HuH-7 (cell line): Measurements from ENCODE around the gene MSANTD2.

Experiments used
- DNase-seq: peaks from one replicate; pipeline ENCODE4 v3.0.0; 2011; ENCODE audit warnings: low spot score

The MSANTD2 gene

GRCh38 chr11:124800226-124800929 is at the start of gene MSANTD2:
MSANTD2 (minus strand) TSS chr11:124800406; CDS start chr11:124800380, 26 bp downstream.
- DNase-seq = peak; percentile 79

- no peak for DNase-seq
Measured at GRCh38 chr11:124846070-124846673, 46.0 kb upstream of the MSANTD2 start.

- DNase-seq = no peak
Measured at GRCh38 chr11:124844664-124845079, 44.5 kb upstream of the MSANTD2 start.

- DNase-seq = no peak
Measured at GRCh38 chr11:124843616-124843910, 43.4 kb upstream of the MSANTD2 start.

GRCh38 chr11:124842305-124842704 is 42.1 kb upstream of the MSANTD2 start:
- no peak for DNase-seq

GRCh38 chr11:124841840-124842239 is 41.6 kb upstream of the MSANTD2 start:
- no peak for DNase-seq

- DNase-seq = no peak
Measured at GRCh38 chr11:124841201-124841600, 41.0 kb upstream of the MSANTD2 start.

- no peak for DNase-seq
Measured at GRCh38 chr11:124840666-124841065, 40.5 kb upstream of the MSANTD2 start.

GRCh38 chr11:124839972-124840621 is 39.9 kb upstream of the MSANTD2 start:
- no peak for DNase-seq

GRCh38 chr11:124839128-124839971 is 39.1 kb upstream of the MSANTD2 start:
- DNase-seq = no peak

GRCh38 chr11:124838805-124839127 is 38.6 kb upstream of the MSANTD2 start:
- no peak for DNase-seq

- peak; percentile 62 for DNase-seq
Measured at GRCh38 chr11:124837491-124837856, 37.3 kb upstream of the MSANTD2 start.

GRCh38 chr11:124835918-124836317 is 35.7 kb upstream of the MSANTD2 start:
- DNase-seq = no peak

- DNase-seq = no peak
Measured at GRCh38 chr11:124834526-124835180, 34.4 kb upstream of the MSANTD2 start.

- no peak for DNase-seq
Measured at GRCh38 chr11:124832571-124832970, 32.4 kb upstream of the MSANTD2 start.

- DNase-seq = no peak
Measured at GRCh38 chr11:124831897-124832296, 31.7 kb upstream of the MSANTD2 start.

GRCh38 chr11:124830749-124831148 is 30.5 kb upstream of the MSANTD2 start:
- DNase-seq = no peak

- DNase-seq = no peak
Measured at GRCh38 chr11:124829986-124830385, 29.8 kb upstream of the MSANTD2 start.

GRCh38 chr11:124825876-124826275 is 25.7 kb upstream of the MSANTD2 start:
- no peak for DNase-seq

- DNase-seq = no peak
Measured at GRCh38 chr11:124823512-124824376, 23.5 kb upstream of the MSANTD2 start.

GRCh38 chr11:124821995-124822730 is 22.0 kb upstream of the MSANTD2 start:
- no peak for DNase-seq
